HG03558 (cell line): ENCODE results near the gene KCTD4.
"Not testable (repeated sequence)": the region's sequence is repeated elsewhere in the genome, so short reads cannot be mapped to it uniquely, and the experiment has no call there.

Experiments used
- ATAC-seq: cut with Tn5 transposase; IDR thresholded peaks from one replicate; pipeline ENCODE4 v1.9.1; 2021; ENCODE audit warnings: moderate number of reproducible peaks; ENCODE audit not compliant: unreplicated experiment; ENCODE audit errors: extremely low read depth

KCTD4 gene

GRCh38 chr13:45200701-45201232 lies at the start of gene KCTD4:
Gene KCTD4 (minus strand): TSS chr13:45201045. CDS start chr13:45194567, 6,478 bp downstream.
- no peak for ATAC-seq

GRCh38 chr13:45249662-45250061 lies 48.8 kb upstream of the KCTD4 start:
- ATAC-seq: no peak

- ATAC-seq: not testable (repeated sequence)
Measured at GRCh38 chr13:45244736-45245135, 43.9 kb upstream of the KCTD4 start.

- no peak for ATAC-seq
Measured at GRCh38 chr13:45243077-45243476, 42.2 kb upstream of the KCTD4 start.

GRCh38 chr13:45242524-45242923 lies 41.7 kb upstream of the KCTD4 start:
- ATAC-seq: no peak

- no peak for ATAC-seq
Measured at GRCh38 chr13:45242070-45242469, 41.2 kb upstream of the KCTD4 start.

- no peak for ATAC-seq
Measured at GRCh38 chr13:45240143-45240542, 39.3 kb upstream of the KCTD4 start.

- ATAC-seq: no peak
Measured at GRCh38 chr13:45238945-45239795, 38.3 kb upstream of the KCTD4 start.

GRCh38 chr13:45232591-45232990 lies 31.7 kb upstream of the KCTD4 start:
- ATAC-seq: no peak

- no peak for ATAC-seq
Measured at GRCh38 chr13:45231722-45232121, 30.9 kb upstream of the KCTD4 start.

- ATAC-seq: no peak
Measured at GRCh38 chr13:45231305-45231704, 30.5 kb upstream of the KCTD4 start.

- ATAC-seq: no peak
Measured at GRCh38 chr13:45229172-45229571, 28.3 kb upstream of the KCTD4 start.

GRCh38 chr13:45228002-45228401 lies 27.2 kb upstream of the KCTD4 start:
- ATAC-seq: no peak

GRCh38 chr13:45226024-45226423 lies 25.2 kb upstream of the KCTD4 start:
- ATAC-seq: no peak

- ATAC-seq: no peak
Measured at GRCh38 chr13:45225370-45225769, 24.5 kb upstream of the KCTD4 start.

- no peak for ATAC-seq
Measured at GRCh38 chr13:45224176-45224575, 23.3 kb upstream of the KCTD4 start.

- no peak for ATAC-seq
Measured at GRCh38 chr13:45222919-45223318, 22.1 kb upstream of the KCTD4 start.

- ATAC-seq: no peak
Measured at GRCh38 chr13:45222516-45222915, 21.7 kb upstream of the KCTD4 start.

- ATAC-seq: no peak
Measured at GRCh38 chr13:45220403-45220802, 19.6 kb upstream of the KCTD4 start.

- ATAC-seq: no peak
Measured at GRCh38 chr13:45219938-45220375, 19.1 kb upstream of the KCTD4 start.

- ATAC-seq: no peak
Measured at GRCh38 chr13:45219123-45219891, 18.5 kb upstream of the KCTD4 start.
